ENCODE results near the gene PRKAR2A. TPM values are rescaled to one million over a fixed set of nuclear protein-coding genes. Genes with fewer than 3 reads are reported as not detected.

PRKAR2A gene
- total RNA-seq, 6 experiments from 2014 or later = 60.6 to 72.7 (median 68.2) TPM

GRCh38 chr3:48863122-48863521 lies 15.4 kb upstream of the PRKAR2A start:
- peaks cover 3% of the 10 kb centered on the region; the same call in 1 of the 2 replicates for H3K27me3 Mint-ChIP-seq (ENCODE audit: insufficient read depth)
- DNase-seq = no peak

GRCh38 chr3:48859206-48859605 lies 11.5 kb upstream of the PRKAR2A start:
- Mint-ChIP-seq H3K27me3 (ENCODE audit: insufficient read depth) (peaks cover 3% of the 10 kb centered on the region; the same call in 1 of the 2 replicates), H3K4me1 (ENCODE audit: low read depth) (peaks cover 12% of the 10 kb centered on the region), H3K36me3 (ENCODE audit: low read depth) (no peaks in the 10 kb centered on the region), H3K9me3 (no peaks in the 10 kb centered on the region), H3K4me3 (no peak overlapping the region), H3K27ac (no peak overlapping the region)
- DNase-seq = no peak
- TF ChIP-seq CTCF (IDR thresholded peaks at IDR 0.05) = no peak

More at GRCh38 chr3:48863122-48863521, 15.4 kb upstream of the PRKAR2A start:
- Mint-ChIP-seq H3K4me3 (no peak overlapping the region), H3K9me3 (no peaks in the 10 kb centered on the region), H3K4me1 (ENCODE audit: low read depth) (peaks cover 12% of the 10 kb centered on the region), H3K36me3 (ENCODE audit: low read depth) (0 out of 2 replicates have a peak, but pooled peaks cover 4% of the 10 kb centered on the region), H3K27ac (no peak overlapping the region)
- no peak for TF ChIP-seq CTCF (IDR thresholded peaks at IDR 0.05)

- no peak for TF ChIP-seq CTCF (IDR thresholded peaks at IDR 0.05)
- Mint-ChIP-seq H3K4me3 (no peak overlapping the region), H3K9me3 (no peaks in the 10 kb centered on the region), H3K27me3 (ENCODE audit: insufficient read depth) (peaks cover 3% of the 10 kb centered on the region; the same call in 1 of the 2 replicates), H3K27ac (no peak overlapping the region), H3K4me1 (ENCODE audit: low read depth) (peaks cover 12% of the 10 kb centered on the region), H3K36me3 (ENCODE audit: low read depth) (no peaks in the 10 kb centered on the region)
- DNase-seq = no peak
Observed at GRCh38 chr3:48858709-48859108, 11.0 kb upstream of the PRKAR2A start.

DNA sequence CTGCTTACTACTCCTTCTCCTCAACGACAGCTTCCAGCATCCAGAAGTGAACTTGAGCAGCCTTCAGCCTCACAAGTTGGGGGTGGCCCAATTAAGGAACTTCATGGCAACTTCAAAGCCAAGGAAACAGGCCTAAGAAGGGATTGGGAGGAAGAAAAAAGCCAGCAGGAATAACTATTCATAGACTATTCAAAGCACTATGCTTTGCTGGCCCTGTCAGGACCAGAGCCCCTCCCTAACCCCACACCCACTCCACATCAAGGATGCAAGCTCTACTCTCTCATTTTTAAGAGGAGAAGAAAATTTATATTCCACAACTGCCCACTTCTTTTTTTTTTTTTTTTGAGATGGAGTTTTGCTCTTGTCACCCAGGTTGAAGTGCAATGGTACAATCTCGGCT lies 10.0 kb upstream of the PRKAR2A start:
- no peaks in the 10 kb centered on the region for H3K9me3 Mint-ChIP-seq
- H3K4me3 Mint-ChIP-seq = no peak overlapping the region
- DNase-seq = no peak
- H3K27ac Mint-ChIP-seq = no peak overlapping the region
- H3K27me3 Mint-ChIP-seq (ENCODE audit: insufficient read depth) = no peaks in the 10 kb centered on the region; the same call in 1 of the 2 replicates
- H3K36me3 Mint-ChIP-seq (ENCODE audit: low read depth) = no peaks in the 10 kb centered on the region
- peaks cover 3% of the 10 kb centered on the region; the same call in 1 of the 2 replicates for H3K4me1 Mint-ChIP-seq (ENCODE audit: low read depth)
- no peak for TF ChIP-seq CTCF (IDR thresholded peaks at IDR 0.05)

GRCh38 chr3:48856469-48856868 lies 8.8 kb upstream of the PRKAR2A start:
- no peak for TF ChIP-seq CTCF (IDR thresholded peaks at IDR 0.05)
- no peak overlapping the region for H3K27ac Mint-ChIP-seq

More at GRCh38 chr3:48856469-48856868, 8.8 kb upstream of the PRKAR2A start:
- no peaks in the 10 kb centered on the region for H3K36me3 Mint-ChIP-seq (ENCODE audit: low read depth)
- H3K4me3 Mint-ChIP-seq = no peak overlapping the region
- no peak for DNase-seq
- H3K27me3 Mint-ChIP-seq (ENCODE audit: insufficient read depth) = no peaks in the 10 kb centered on the region; the same call in 1 of the 2 replicates
- H3K9me3 Mint-ChIP-seq = no peaks in the 10 kb centered on the region
- H3K4me1 Mint-ChIP-seq (ENCODE audit: low read depth) = no peaks in the 10 kb centered on the region

All from HFFc6 (cell line).